HTR-8/SVneo (cell line): Measurements from ENCODE around the gene FOXG1.

Experiments used
- DNase-seq: peaks from one replicate; pipeline ENCODE4 v3.0.0; 2011; ENCODE audit warnings: low spot score, mixed read lengths; ENCODE audit not compliant: insufficient read length
- FAIRE-seq: peaks from 2 replicates; lab custom pipeline; 2011; peaks lifted over from hg19 to GRCh38; lab: Jason Lieb, UNC

FOXG1 gene

DNA sequence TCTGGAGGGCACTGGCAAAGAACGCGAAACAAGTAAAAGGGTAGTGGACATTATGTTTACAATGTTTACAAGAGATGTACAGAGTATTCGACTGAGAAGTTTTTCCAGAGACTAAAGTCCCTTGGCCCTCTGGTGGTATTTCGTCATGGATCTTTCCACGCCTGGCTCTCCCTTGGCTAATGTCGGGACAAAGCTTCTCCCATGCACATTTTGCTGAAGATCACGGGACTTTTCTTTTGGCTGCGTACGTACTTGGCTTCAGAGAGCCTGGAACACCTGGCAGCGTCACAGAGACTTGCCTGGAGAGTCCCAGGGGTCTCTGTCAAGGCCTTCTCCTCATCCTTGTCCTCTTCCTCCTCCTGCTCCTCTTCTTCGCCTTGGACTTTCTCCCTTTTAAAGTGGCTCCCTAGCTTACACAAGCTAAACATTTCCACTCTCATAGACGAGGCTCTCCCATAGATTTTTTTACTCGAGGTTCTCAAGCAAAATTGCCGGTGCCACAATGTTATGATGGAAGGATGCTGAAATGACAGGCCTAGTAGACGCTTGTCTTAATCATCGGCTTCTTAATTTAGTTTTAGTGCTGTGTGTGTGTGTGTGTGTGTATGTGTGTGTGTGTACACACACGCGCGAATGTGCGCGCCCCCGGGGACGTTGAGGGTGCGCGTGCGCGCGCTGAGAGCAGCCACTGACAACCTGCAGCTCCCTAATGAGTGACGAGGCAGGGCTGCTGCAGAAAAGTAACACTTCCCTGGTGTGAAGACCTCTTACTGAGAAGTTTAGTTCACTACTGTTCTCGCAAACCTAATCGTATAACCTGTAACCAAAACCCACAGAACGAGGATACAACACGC lies 4.9 kb upstream of the FOXG1 start:
- FAIRE-seq: no peak

DNA sequence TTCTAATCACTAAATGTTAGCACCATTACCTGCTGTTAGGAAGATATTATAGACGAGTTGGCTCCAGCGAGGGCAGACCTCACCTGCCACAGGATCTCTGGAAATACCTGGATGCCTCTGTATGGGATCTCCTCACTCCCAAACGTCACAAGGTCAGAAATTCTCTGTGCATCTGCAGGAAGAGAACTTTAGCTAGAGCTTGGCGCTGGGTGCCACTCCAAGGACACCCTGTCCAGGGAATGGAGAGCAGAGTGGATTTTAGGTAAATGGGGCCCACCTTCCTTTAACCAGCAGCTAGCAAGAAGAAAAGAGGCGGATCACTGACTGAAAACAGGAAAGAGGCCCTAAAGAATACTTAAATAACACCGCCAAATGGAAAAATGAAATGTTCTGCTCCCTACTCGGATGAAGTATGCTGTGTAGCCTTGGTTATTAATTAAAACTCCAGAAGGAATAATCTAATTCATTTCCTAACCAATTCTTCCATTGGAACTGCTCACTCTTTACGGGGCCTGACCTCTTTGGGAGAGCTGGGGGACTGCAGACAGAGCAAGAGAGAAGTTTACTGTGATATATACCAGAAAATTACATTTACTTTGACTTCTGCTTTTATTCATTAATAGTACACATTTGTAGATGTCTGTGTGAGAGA lies 4.2 kb upstream of the FOXG1 start:
- DNase-seq (no peak), FAIRE-seq (no peak)

More for the DNA sequence above, 4.9 kb upstream of the FOXG1 start:
- no peak for DNase-seq

GRCh38 chr14:28762955-28763326 lies 3.6 kb upstream of the FOXG1 start:
- no peak for DNase-seq
- no peak for FAIRE-seq

GRCh38 chr14:28763751-28764256 lies 2.8 kb upstream of the FOXG1 start:
- FAIRE-seq: peak; percentile 42
- DNase-seq: no peak

- DNase-seq: no peak
- peak; percentile 13 for FAIRE-seq
These were observed 2.1 kb upstream of the FOXG1 start for GRCh38 chr14:28764257-28765160.

GRCh38 chr14:28765169-28765830 lies 1.3 kb upstream of the FOXG1 start:
- DNase-seq (no peak), FAIRE-seq (peak; percentile 38)

DNA sequence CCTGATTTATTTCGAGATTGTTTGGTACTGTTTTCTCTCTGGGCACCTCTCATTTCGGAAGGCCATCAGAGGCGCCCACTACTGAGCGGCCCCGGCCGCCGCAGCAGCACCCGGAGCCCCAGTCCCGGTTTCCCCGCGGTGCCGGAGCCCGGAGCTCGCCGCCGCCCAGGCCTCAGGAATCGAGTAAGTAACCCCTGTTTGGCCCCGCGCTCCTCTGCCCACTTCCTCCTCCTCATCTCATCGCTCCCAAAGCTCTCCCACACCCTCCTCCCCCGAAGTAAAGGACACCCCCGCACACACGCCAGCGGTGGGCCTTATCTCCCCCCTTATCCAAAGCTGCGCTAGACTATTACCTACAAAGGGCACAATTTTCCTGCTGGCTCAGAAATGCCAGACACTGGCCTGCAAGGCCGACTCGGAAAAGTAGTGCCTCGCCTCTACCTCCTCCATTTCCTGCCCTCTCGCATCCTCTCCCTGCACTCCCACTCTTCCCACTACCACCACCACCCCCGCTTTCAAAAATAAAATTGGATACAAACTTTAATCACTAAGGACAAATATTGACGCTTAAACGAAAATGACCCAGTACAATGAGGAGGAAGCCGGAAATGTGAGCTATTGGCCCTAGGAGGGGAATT lies 637 bp upstream of the FOXG1 start:
- FAIRE-seq: peak; percentile 55

DNA sequence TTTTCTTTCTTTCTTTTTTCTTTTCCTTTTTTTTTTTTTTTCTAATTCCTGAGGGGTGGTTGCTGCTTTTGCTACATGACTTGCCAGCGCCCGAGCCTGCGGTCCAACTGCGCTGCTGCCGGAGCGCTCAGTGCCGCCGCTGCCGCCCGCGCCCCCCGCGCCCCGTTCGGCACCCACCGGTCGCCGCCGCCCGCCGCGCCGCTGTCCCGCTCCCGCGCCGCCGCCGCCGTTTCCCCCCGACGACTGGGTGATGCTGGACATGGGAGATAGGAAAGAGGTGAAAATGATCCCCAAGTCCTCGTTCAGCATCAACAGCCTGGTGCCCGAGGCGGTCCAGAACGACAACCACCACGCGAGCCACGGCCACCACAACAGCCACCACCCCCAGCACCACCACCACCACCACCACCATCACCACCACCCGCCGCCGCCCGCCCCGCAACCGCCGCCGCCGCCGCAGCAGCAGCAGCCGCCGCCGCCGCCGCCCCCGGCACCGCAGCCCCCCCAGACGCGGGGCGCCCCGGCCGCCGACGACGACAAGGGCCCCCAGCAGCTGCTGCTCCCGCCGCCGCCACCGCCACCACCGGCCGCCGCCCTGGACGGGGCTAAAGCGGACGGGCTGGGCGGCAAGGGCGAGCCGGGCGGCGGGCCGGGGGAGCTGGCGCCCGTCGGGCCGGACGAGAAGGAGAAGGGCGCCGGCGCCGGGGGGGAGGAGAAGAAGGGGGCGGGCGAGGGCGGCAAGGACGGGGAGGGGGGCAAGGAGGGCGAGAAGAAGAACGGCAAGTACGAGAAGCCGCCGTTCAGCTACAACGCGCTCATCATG lies 654 bp downstream of the FOXG1 start:
- no peak for DNase-seq
- peak; percentile 88 for FAIRE-seq

More for the DNA sequence above, 637 bp upstream of the FOXG1 start:
- DNase-seq: no peak

DNA sequence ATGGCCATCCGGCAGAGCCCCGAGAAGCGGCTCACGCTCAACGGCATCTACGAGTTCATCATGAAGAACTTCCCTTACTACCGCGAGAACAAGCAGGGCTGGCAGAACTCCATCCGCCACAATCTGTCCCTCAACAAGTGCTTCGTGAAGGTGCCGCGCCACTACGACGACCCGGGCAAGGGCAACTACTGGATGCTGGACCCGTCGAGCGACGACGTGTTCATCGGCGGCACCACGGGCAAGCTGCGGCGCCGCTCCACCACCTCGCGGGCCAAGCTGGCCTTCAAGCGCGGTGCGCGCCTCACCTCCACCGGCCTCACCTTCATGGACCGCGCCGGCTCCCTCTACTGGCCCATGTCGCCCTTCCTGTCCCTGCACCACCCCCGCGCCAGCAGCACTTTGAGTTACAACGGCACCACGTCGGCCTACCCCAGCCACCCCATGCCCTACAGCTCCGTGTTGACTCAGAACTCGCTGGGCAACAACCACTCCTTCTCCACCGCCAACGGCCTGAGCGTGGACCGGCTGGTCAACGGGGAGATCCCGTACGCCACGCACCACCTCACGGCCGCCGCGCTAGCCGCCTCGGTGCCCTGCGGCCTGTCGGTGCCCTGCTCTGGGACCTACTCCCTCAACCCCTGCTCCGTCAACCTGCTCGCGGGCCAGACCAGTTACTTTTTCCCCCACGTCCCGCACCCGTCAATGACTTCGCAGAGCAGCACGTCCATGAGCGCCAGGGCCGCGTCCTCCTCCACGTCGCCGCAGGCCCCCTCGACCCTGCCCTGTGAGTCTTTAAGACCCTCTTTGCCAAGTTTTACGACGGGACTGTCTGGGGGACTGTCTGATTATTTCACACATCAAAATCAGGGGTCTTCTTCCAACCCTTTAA lies 1.5 kb downstream of the FOXG1 start:
- DNase-seq (no peak), FAIRE-seq (peak; percentile 98)

DNA sequence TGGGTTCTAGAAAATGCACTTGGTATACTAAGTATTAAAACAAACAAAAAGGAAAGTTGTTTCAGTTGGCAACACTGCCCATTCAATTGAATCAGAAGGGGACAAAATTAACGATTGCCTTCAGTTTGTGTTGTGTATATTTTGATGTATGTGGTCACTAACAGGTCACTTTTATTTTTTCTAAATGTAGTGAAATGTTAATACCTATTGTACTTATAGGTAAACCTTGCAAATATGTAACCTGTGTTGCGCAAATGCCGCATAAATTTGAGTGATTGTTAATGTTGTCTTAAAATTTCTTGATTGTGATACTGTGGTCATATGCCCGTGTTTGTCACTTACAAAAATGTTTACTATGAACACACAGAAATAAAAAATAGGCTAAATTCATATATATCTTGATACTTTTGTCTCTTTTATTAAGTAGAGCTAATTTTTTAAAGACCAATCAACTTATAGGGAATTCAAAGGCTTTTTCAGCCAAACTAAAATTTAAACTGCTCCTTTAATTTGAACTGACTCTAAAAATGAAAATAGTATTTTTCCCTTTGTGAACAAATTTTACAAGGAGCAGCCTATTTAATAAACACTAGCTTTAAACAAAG lies 2.8 kb downstream of the FOXG1 start:
- FAIRE-seq (no peak), DNase-seq (no peak)

DNA sequence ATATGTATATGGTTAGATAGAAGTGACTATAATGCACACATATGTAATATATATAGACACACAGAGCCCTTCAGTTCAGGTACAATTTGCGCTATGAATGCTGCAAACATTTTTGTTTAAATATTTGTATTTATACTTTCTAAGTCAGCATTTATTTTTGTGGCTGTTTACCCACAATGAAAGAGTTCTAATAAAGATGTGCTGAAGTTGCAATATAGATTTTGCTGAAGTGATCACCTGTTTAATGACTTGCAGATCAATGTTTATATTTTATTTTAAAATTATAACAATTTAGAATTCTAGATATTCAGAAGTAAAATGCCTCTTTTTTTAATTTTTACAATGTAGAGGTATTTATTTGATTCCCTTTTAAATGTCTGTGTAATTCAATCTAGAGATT lies 3.5 kb downstream of the FOXG1 start:
- FAIRE-seq: no peak

DNA sequence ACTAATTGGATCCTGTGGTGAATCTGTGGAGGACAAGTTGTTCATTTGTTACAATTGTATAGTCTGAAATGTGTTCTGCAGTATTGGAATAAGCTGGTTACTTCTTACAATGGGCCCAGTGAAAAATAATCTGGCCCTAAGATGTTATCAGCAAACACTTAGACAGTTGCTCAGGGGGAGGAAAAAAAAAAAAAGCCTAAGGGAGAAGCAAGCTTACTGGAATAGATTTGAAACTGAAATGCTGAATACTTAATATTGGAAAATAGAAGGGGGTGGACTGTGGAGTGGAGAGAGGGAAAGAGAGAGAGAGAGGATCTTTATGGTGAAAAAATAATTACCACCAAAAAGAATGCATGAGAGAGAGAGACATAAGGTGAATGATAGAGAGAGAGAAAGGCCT lies 4.0 kb downstream of the FOXG1 start:
- no peak for DNase-seq
- no peak for FAIRE-seq

More for the DNA sequence above, 3.5 kb downstream of the FOXG1 start:
- no peak for DNase-seq

GRCh38 chr14:28771168-28771567 lies 4.6 kb downstream of the FOXG1 start:
- FAIRE-seq (no peak), DNase-seq (no peak)

- DNase-seq: no peak
- no peak for FAIRE-seq
These were observed 6.0 kb downstream of the FOXG1 start for GRCh38 chr14:28772613-28773012.

GRCh38 chr14:28773176-28773575 lies 6.6 kb downstream of the FOXG1 start:
- DNase-seq: no peak
- FAIRE-seq: peak; percentile 40

- no peak for DNase-seq
- FAIRE-seq: peak; percentile 88
These were observed 7.5 kb downstream of the FOXG1 start for GRCh38 chr14:28773861-28774691.
